H9 (cell line): Measurements from ENCODE around the gene CTU2. TPM values are rescaled to one million over a fixed set of nuclear protein-coding genes. Genes with fewer than 3 reads are reported as not detected.

Experiments used
- DNase-seq: peaks from one replicate; pipeline ENCODE4 v3.0.0-alpha.2; 2017
- H2AFZ ChIP-seq: one replicate; pipeline ENCODE4 v1.6.1; 2013; ENCODE audit warnings: mild to moderate bottlenecking, low read length, control low read depth, moderate library complexity
- H2AK5ac ChIP-seq: 2 replicates; pipeline ENCODE4 v1.6.1; 2013; ENCODE audit warnings: low read length, control low read depth, mixed read lengths; ENCODE audit not compliant: insufficient read length
- H2BK120ac ChIP-seq: one replicate; pipeline ENCODE4 v1.6.1; 2013; ENCODE audit warnings: low read depth, mild to moderate bottlenecking, low read length, control low read depth, inconsistent platforms; ENCODE audit not compliant: poor library complexity, severe bottlenecking
- H2BK12ac ChIP-seq: 2 replicates; pipeline ENCODE4 v1.6.1; 2013; ENCODE audit warnings: low read length, control low read depth, mixed read lengths, low read depth; ENCODE audit not compliant: insufficient read length
- H2BK15ac ChIP-seq: 2 replicates; pipeline ENCODE4 v1.6.1; 2013; ENCODE audit warnings: low read depth, low read length, control low read depth
- H2BK20ac ChIP-seq: one replicate; pipeline ENCODE4 v1.6.1; 2013; ENCODE audit warnings: low read depth, mild to moderate bottlenecking, low read length, control low read depth, inconsistent platforms; ENCODE audit not compliant: poor library complexity, severe bottlenecking
- H2BK5ac ChIP-seq: 2 replicates; pipeline ENCODE4 v1.6.1; 2013; ENCODE audit warnings: low read length, control low read depth, mixed read lengths; ENCODE audit not compliant: insufficient read length
- H3K14ac ChIP-seq: 2 replicates; pipeline ENCODE4 v1.6.1; 2013; ENCODE audit warnings: low read length, control low read depth; ENCODE audit not compliant: insufficient read depth
- H3K18ac ChIP-seq: 2 replicates; pipeline ENCODE4 v1.6.1; 2013; ENCODE audit warnings: low read depth, mild to moderate bottlenecking, mixed read lengths, low read length, control low read depth; ENCODE audit not compliant: insufficient read length
- H3K23ac ChIP-seq: 2 replicates; pipeline ENCODE4 v1.6.1; 2013; ENCODE audit warnings: low read length, control low read depth, mixed read lengths, low read depth; ENCODE audit not compliant: insufficient read length
- H3K23me2 ChIP-seq: 2 replicates; pipeline ENCODE4 v1.6.1; 2013; ENCODE audit warnings: low read depth, mild to moderate bottlenecking, mixed read lengths, low read length, control low read depth; ENCODE audit not compliant: insufficient read length, poor library complexity, severe bottlenecking
- H3K27ac ChIP-seq: 2 replicates; pipeline ENCODE4 v1.5.1; 2013; ENCODE audit warnings: low read length, control low read depth, mixed read lengths, low read depth; ENCODE audit not compliant: insufficient read length
- H3K27me3 ChIP-seq: 2 replicates; pipeline ENCODE4 v1.6.1; 2013; ENCODE audit warnings: low read length, control low read depth, inconsistent platforms; ENCODE audit not compliant: insufficient read depth
- H3K4ac ChIP-seq: 2 replicates; pipeline ENCODE4 v1.6.1; 2013; ENCODE audit warnings: low read depth, mild to moderate bottlenecking, control low read depth, inconsistent platforms, low read length, moderate library complexity
- H3K4me1 ChIP-seq: 2 replicates; pipeline ENCODE4 v1.6.1; 2013; ENCODE audit warnings: low read length, control low read depth, inconsistent platforms; ENCODE audit not compliant: insufficient read depth
- H3K4me2 ChIP-seq: 2 replicates; pipeline ENCODE4 v1.6.1; 2013; ENCODE audit warnings: low read length, control low read depth, mixed read lengths; ENCODE audit not compliant: insufficient read length, insufficient read depth
- H3K56ac ChIP-seq: 2 replicates; pipeline ENCODE4 v1.6.1; 2013; ENCODE audit warnings: low read depth, mild to moderate bottlenecking, mixed read lengths, low read length, control low read depth; ENCODE audit not compliant: insufficient read length
- H3K79me1 ChIP-seq: 2 replicates; pipeline ENCODE4 v1.6.1; 2013; ENCODE audit warnings: low read depth, mild to moderate bottlenecking, moderate library complexity, low read length, control low read depth, inconsistent platforms; ENCODE audit not compliant: insufficient read depth, poor library complexity, severe bottlenecking
- H3K79me2 ChIP-seq: 2 replicates; pipeline ENCODE4 v1.6.1; 2013; ENCODE audit warnings: low read length, control low read depth, inconsistent platforms; ENCODE audit not compliant: insufficient read depth
- H3K9ac ChIP-seq: 2 replicates; pipeline ENCODE4 v1.6.1; 2013; ENCODE audit warnings: low read length, control low read depth, mixed read lengths; ENCODE audit not compliant: insufficient read length; ENCODE audit errors: extremely low read depth
- H3K9me3 ChIP-seq: one replicate; pipeline ENCODE4 v1.6.1; 2013; ENCODE audit warnings: low read depth, low read length, inconsistent platforms; ENCODE audit not compliant: control insufficient read depth
- H3T11ph ChIP-seq: one replicate; pipeline ENCODE4 v1.6.1; 2013; ENCODE audit warnings: mild to moderate bottlenecking, low read length, control low read depth, inconsistent platforms
- H4K20me1 ChIP-seq: one replicate; pipeline ENCODE4 v1.6.1; 2013; ENCODE audit not compliant: control insufficient read depth, insufficient read length, insufficient read depth
- H4K5ac ChIP-seq: 2 replicates; pipeline ENCODE4 v1.6.1; 2013; ENCODE audit warnings: low read depth, mild to moderate bottlenecking, mixed read lengths, low read length, control low read depth; ENCODE audit not compliant: insufficient read length
- H4K8ac ChIP-seq: replicated peaks from 2 replicates; pipeline ENCODE4 v1.6.1; 2013; ENCODE audit warnings: low read length, control low read depth, mixed read lengths, low read depth; ENCODE audit not compliant: insufficient read length
- H4K91ac ChIP-seq: 2 replicates; pipeline ENCODE4 v1.6.1; 2013; ENCODE audit warnings: low read depth, mild to moderate bottlenecking, moderate library complexity, mixed read lengths, low read length, control low read depth; ENCODE audit not compliant: insufficient read length
- H3K27ac Mint-ChIP-seq, 3 experiments: 2 replicates in 2 of 3; 3 replicates in 1 of 3; pipeline ENCODE4 v1.8.0; 2020 to 2021; ENCODE audit warnings: mixed read lengths in 3 of 3, mild to moderate bottlenecking in 1 of 3, moderate library complexity in 1 of 3
- H3K27me3 Mint-ChIP-seq: 2 replicates; pipeline ENCODE4 v1.8.0; 2021; ENCODE audit warnings: low read depth, mild to moderate bottlenecking, moderate library complexity, mixed read lengths
- H3K36me3 Mint-ChIP-seq, 3 experiments: 2 replicates in 2 of 3; 3 replicates in 1 of 3; pipeline ENCODE4 v1.8.0; 2020 to 2021; ENCODE audit warnings: low read depth in 3 of 3, mixed read lengths in 3 of 3; ENCODE audit not compliant: insufficient read depth in 1 of 3
- H3K4me1 Mint-ChIP-seq, 2 experiments: 2 replicates each; pipeline ENCODE4 v1.8.0; 2020; ENCODE audit warnings: mixed read lengths in 2 of 2
- H3K4me3 Mint-ChIP-seq, 2 experiments: 2 replicates in 1 of 2; 3 replicates in 1 of 2; pipeline ENCODE4 v1.8.0; 2020 to 2021; ENCODE audit warnings: mild to moderate bottlenecking in 2 of 2, mixed read lengths in 2 of 2, moderate library complexity in 1 of 2
- H3K9me3 Mint-ChIP-seq, 2 experiments: 2 replicates in 1 of 2; 3 replicates in 1 of 2; pipeline ENCODE4 v1.8.0; 2020; ENCODE audit warnings: mild to moderate bottlenecking in 2 of 2, mixed read lengths in 2 of 2, moderate library complexity in 1 of 2
- WGBS: extraction: QIAGEN DNeasy Blood & Tissue Kit; methylation state at CpG from one replicate; pipeline ENCODE4 v1.1.7; 2013; ENCODE audit warnings: missing lambda C conversion rate, low lambda C conversion rate, mixed read lengths; ENCODE audit not compliant: insufficient read length; ENCODE audit errors: extremely low coverage; 5-methylcytosine and 5-hydroxymethylcytosine counted together
- total RNA-seq: library from RNA; stranded (reverse); gene quantifications from 2 replicates; pipeline ENCODE4 v1.2.1, GENCODE V29; 2021
- TF ChIP-seq, protein P1 (sequence below): fragments of 200-600 bp; sonication (generic); conservative IDR thresholded peaks from 3 replicates; pipeline ENCODE4 v1.8.0; 2021; ENCODE audit warnings: antibody characterized with exemption, mild to moderate bottlenecking

Gene CTU2
- total RNA-seq, 1 experiment from 2014 or later = 32.8 TPM

- Mint-ChIP-seq H3K27me3 (no peaks in the 10 kb centered on the region; the same call in 1 of the 2 replicates), H3K4me1 (peaks cover 9 to 11% of the 10 kb centered on the region in 2 experiments), H3K36me3 (peaks cover 9 to 24% (median 10%) of the 10 kb centered on the region in 3 experiments), H3K4me3 (no peak overlapping the region), H3K9me3 (peaks cover 3% of the 10 kb centered on the region in 2 experiments; a peak in 2 of 5 replicates), H3K27ac (peak overlapping the region in 1 of 3 experiments; percentile 74; a peak in 1 of 7 replicates)
- H3K9me3 ChIP-seq = no peaks in the 10 kb centered on the region
- no peaks in the 10 kb centered on the region for H3K27me3 ChIP-seq
- H3K56ac ChIP-seq = no peak overlapping the region
- no peak overlapping the region for H2BK15ac ChIP-seq
- no peak overlapping the region for H3K4ac ChIP-seq
- H2BK20ac ChIP-seq = no peak overlapping the region
- H3K27ac ChIP-seq = no peak overlapping the region
- no peak overlapping the region for H2BK5ac ChIP-seq
- H3K18ac ChIP-seq = no peak overlapping the region
- no peak overlapping the region for H2BK12ac ChIP-seq
- H4K5ac ChIP-seq = peak overlapping the region; percentile 43
- H3K14ac ChIP-seq = no peak overlapping the region; the same call in 1 of the 2 replicates
- TF ChIP-seq, protein P1, sequence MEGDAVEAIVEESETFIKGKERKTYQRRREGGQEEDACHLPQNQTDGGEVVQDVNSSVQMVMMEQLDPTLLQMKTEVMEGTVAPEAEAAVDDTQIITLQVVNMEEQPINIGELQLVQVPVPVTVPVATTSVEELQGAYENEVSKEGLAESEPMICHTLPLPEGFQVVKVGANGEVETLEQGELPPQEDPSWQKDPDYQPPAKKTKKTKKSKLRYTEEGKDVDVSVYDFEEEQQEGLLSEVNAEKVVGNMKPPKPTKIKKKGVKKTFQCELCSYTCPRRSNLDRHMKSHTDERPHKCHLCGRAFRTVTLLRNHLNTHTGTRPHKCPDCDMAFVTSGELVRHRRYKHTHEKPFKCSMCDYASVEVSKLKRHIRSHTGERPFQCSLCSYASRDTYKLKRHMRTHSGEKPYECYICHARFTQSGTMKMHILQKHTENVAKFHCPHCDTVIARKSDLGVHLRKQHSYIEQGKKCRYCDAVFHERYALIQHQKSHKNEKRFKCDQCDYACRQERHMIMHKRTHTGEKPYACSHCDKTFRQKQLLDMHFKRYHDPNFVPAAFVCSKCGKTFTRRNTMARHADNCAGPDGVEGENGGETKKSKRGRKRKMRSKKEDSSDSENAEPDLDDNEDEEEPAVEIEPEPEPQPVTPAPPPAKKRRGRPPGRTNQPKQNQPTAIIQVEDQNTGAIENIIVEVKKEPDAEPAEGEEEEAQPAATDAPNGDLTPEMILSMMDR = no peak
- H4K20me1 ChIP-seq = no peaks in the 10 kb centered on the region
- no peak overlapping the region for H2AFZ ChIP-seq
- H3K79me1 ChIP-seq = no peaks in the 10 kb centered on the region
- H3K23ac ChIP-seq = no peak overlapping the region
- H3K4me2 ChIP-seq = no peak overlapping the region
- H4K8ac ChIP-seq = no peak overlapping the region
- no peak overlapping the region for H3K9ac ChIP-seq
- H3K4me1 ChIP-seq = no peaks in the 10 kb centered on the region
- H3K23me2 ChIP-seq = no peaks in the 10 kb centered on the region
- no peak for DNase-seq
- WGBS = no CpG with 5 or more reads among the region's 23 CpGs
- no peak overlapping the region for H2AK5ac ChIP-seq
- no peak overlapping the region for H3T11ph ChIP-seq
- H2BK120ac ChIP-seq = no peak overlapping the region
- H3K79me2 ChIP-seq = no peaks in the 10 kb centered on the region
- H4K91ac ChIP-seq = no peak overlapping the region
Measured at GRCh38 chr16:88671806-88672205, 34.5 kb upstream of the CTU2 start.
